HEK293 (cell line): ENCODE results near the gene CLIC4.

Experiments used
- CTCF ChIA-PET: fragments of 350-600 bp; formaldehyde crosslinking; extraction: SDS; loops from one replicate; lab custom pipeline; 2021; ENCODE audit warnings: antibody characterized with exemption; lab: Yijun Ruan, JAX
- POLR2A ChIA-PET: fragments of 300-600 bp; formaldehyde crosslinking; extraction: SDS; loops from one replicate; lab custom pipeline; 2020; ENCODE audit warnings: antibody characterized with exemption, inconsistent platforms; lab: Yijun Ruan, JAX
- H3K27ac ChIP-seq: fragments of 200-500 bp; sonication (Bioruptor generic); 2 replicates; pipeline ENCODE4 v1.5.1; 2014; ENCODE audit warnings: low read depth, low read length, control low read depth, inconsistent platforms; ENCODE audit errors: extremely low read depth
- H3K36me3 ChIP-seq, 2 experiments: fragments of 200-500 bp in 1 of 2; sonication (Bioruptor generic) in 1 of 2; 1 replicate in 1 of 2; 2 replicates in 1 of 2; pipeline ENCODE4 v1.5.1; 2014 to 2017; ENCODE audit warnings: inconsistent platforms in 2 of 2, low read length in 2 of 2; ENCODE audit not compliant: control insufficient read depth in 2 of 2, insufficient read depth in 1 of 2
- H3K4me1 ChIP-seq: fragments of 200-500 bp; sonication (Bioruptor generic); 2 replicates; pipeline ENCODE4 v1.5.1; 2014; ENCODE audit warnings: mild to moderate bottlenecking, low read length, inconsistent platforms; ENCODE audit not compliant: control insufficient read depth, insufficient read depth
- H3K4me3 ChIP-seq: 2 replicates; pipeline ENCODE4 v1.5.1; 2011; ENCODE audit warnings: low read depth, mild to moderate bottlenecking, control low read depth, low read length, moderate library complexity
- H3K9me3 ChIP-seq: fragments of 200-500 bp; sonication (Bioruptor generic); 2 replicates; pipeline ENCODE4 v1.5.1; 2014; ENCODE audit warnings: low read depth, low read length, inconsistent platforms; ENCODE audit not compliant: control insufficient read depth, insufficient read depth
- FEZF1 ChIP-seq: fragments of 450-650 bp; formaldehyde crosslinking; IDR thresholded peaks from 2 replicates; pipeline ENCODE4 v1.5.1; 2016; ENCODE audit warnings: missing biosample characterization, missing genetic modification characterization
- GLIS1 ChIP-seq: fragments of 450-650 bp; formaldehyde crosslinking; IDR thresholded peaks from 2 replicates; pipeline ENCODE4 v1.5.1; 2016; ENCODE audit warnings: missing biosample characterization, missing genetic modification characterization
- HOXA7 ChIP-seq: sonication (generic); formaldehyde crosslinking; IDR thresholded peaks from 2 replicates; pipeline ENCODE4 v1.8.1; 2022; ENCODE audit warnings: missing genetic modification reagents, borderline replicate concordance
- ZBTB1 ChIP-seq: fragments of 450-650 bp; formaldehyde crosslinking; IDR thresholded peaks from 2 replicates; pipeline ENCODE4 v1.5.1; 2016; ENCODE audit warnings: missing biosample characterization, missing genetic modification characterization
- ZBTB17 ChIP-seq: fragments of 450-650 bp; formaldehyde crosslinking; IDR thresholded peaks from 2 replicates; pipeline ENCODE4 v1.5.1; 2016; ENCODE audit warnings: missing biosample characterization, missing genetic modification characterization
- ZFP69B ChIP-seq: fragments of 450-650 bp; formaldehyde crosslinking; IDR thresholded peaks from 2 replicates; pipeline ENCODE4 v1.5.1; 2016; ENCODE audit warnings: missing biosample characterization, missing genetic modification characterization
- ZNF133 ChIP-seq: fragments of 450-650 bp; formaldehyde crosslinking; IDR thresholded peaks from 2 replicates; pipeline ENCODE4 v1.5.1; 2016; ENCODE audit warnings: missing biosample characterization, missing genetic modification characterization
- ZNF169 ChIP-seq: fragments of 450-650 bp; formaldehyde crosslinking; IDR thresholded peaks from 2 replicates; pipeline ENCODE4 v1.5.1; 2016; ENCODE audit warnings: missing biosample characterization, missing genetic modification characterization
- ZNF175 ChIP-seq: fragments of 450-650 bp; formaldehyde crosslinking; IDR thresholded peaks from 2 replicates; pipeline ENCODE4 v1.5.1; 2016; ENCODE audit warnings: missing biosample characterization, missing genetic modification characterization
- ZNF19 ChIP-seq: fragments of 450-650 bp; formaldehyde crosslinking; IDR thresholded peaks from 2 replicates; pipeline ENCODE4; 2016; ENCODE audit warnings: missing biosample characterization, missing genetic modification characterization, low read depth
- ZNF214 ChIP-seq: fragments of 450-650 bp; formaldehyde crosslinking; IDR thresholded peaks from 2 replicates; pipeline ENCODE4 v1.5.1; 2017; ENCODE audit warnings: missing biosample characterization, mild to moderate bottlenecking, missing genetic modification characterization, borderline replicate concordance
- ZNF223 ChIP-seq: fragments of 450-650 bp; formaldehyde crosslinking; IDR thresholded peaks from 2 replicates; pipeline ENCODE4 v1.5.1; 2016; ENCODE audit warnings: missing biosample characterization, missing genetic modification characterization
- ZNF26 ChIP-seq: fragments of 450-650 bp; formaldehyde crosslinking; IDR thresholded peaks from 2 replicates; pipeline ENCODE4 v1.5.1; 2016; ENCODE audit warnings: missing biosample characterization, missing genetic modification characterization
- ZNF311 ChIP-seq: fragments of 450-650 bp; formaldehyde crosslinking; IDR thresholded peaks from 2 replicates; pipeline ENCODE4 v1.5.1; 2017; ENCODE audit warnings: missing biosample characterization, missing genetic modification characterization, borderline replicate concordance
- ZNF324 ChIP-seq: fragments of 450-650 bp; formaldehyde crosslinking; IDR thresholded peaks from 2 replicates; pipeline ENCODE4 v1.5.1; 2016; ENCODE audit warnings: missing biosample characterization, missing genetic modification characterization
- ZNF362 ChIP-seq: fragments of 450-650 bp; formaldehyde crosslinking; IDR thresholded peaks from 2 replicates; pipeline ENCODE4 v1.5.1; 2016; ENCODE audit warnings: missing biosample characterization, missing genetic modification characterization
- ZNF37A ChIP-seq: fragments of 450-650 bp; IDR thresholded peaks from 2 replicates; pipeline ENCODE4 v1.5.1; 2018; ENCODE audit warnings: missing biosample characterization, missing genetic modification characterization
- ZNF394 ChIP-seq: fragments of 450-650 bp; formaldehyde crosslinking; IDR thresholded peaks from 2 replicates; pipeline ENCODE4 v1.5.1; 2016; ENCODE audit warnings: missing biosample characterization, missing genetic modification characterization, mild to moderate bottlenecking, moderate library complexity, borderline replicate concordance
- ZNF404 ChIP-seq: fragments of 450-650 bp; formaldehyde crosslinking; IDR thresholded peaks from 2 replicates; pipeline ENCODE4 v1.5.1; 2017; ENCODE audit warnings: missing biosample characterization, missing genetic modification characterization
- ZNF514 ChIP-seq: fragments of 450-650 bp; formaldehyde crosslinking; IDR thresholded peaks from 2 replicates; pipeline ENCODE4 v1.5.1; 2016; ENCODE audit warnings: missing biosample characterization, missing genetic modification characterization
- ZNF548 ChIP-seq: fragments of 450-650 bp; formaldehyde crosslinking; IDR thresholded peaks from 2 replicates; pipeline ENCODE4 v1.5.1; 2016; ENCODE audit warnings: missing biosample characterization, missing genetic modification characterization
- ZNF580 ChIP-seq: fragments of 450-650 bp; formaldehyde crosslinking; IDR thresholded peaks from 2 replicates; pipeline ENCODE4 v1.5.1; 2016; ENCODE audit warnings: missing biosample characterization, missing genetic modification characterization
- ZNF596 ChIP-seq: fragments of 450-650 bp; IDR thresholded peaks from 2 replicates; pipeline ENCODE4 v1.5.0; 2018; ENCODE audit warnings: missing biosample characterization, mild to moderate bottlenecking, missing genetic modification characterization, moderate library complexity
- ZNF664 ChIP-seq: fragments of 450-650 bp; formaldehyde crosslinking; IDR thresholded peaks from 2 replicates; pipeline ENCODE4 v1.5.1; 2016; ENCODE audit warnings: missing biosample characterization, missing genetic modification characterization
- ZNF677 ChIP-seq: fragments of 450-650 bp; IDR thresholded peaks from 2 replicates; pipeline ENCODE4 v1.5.0; 2018; ENCODE audit warnings: missing biosample characterization, mild to moderate bottlenecking, missing genetic modification characterization, moderate library complexity
- ZNF704 ChIP-seq: fragments of 450-650 bp; formaldehyde crosslinking; IDR thresholded peaks from 2 replicates; pipeline ENCODE4 v1.5.1; 2016; ENCODE audit warnings: missing biosample characterization, missing genetic modification characterization
- TF ChIP-seq, protein P1 (sequence below): fragments of 450-650 bp; formaldehyde crosslinking; IDR thresholded peaks from 2 replicates; pipeline ENCODE4 v1.5.1; 2016; ENCODE audit warnings: missing biosample characterization, missing genetic modification characterization

Gene CLIC4

GRCh38 chr1:24745711-24746413 is 615 bp downstream of the CLIC4 start (continued):
- TF ChIP-seq ZNF37A (tag by site-specific recombination) (no peak), ZNF324 (tag by site-specific recombination) (0 out of 2 replicates have a peak, but pooled peaks have one; percentile 33)
- TF ChIP-seq, all 188 proteins: peak for 23

DNA sequence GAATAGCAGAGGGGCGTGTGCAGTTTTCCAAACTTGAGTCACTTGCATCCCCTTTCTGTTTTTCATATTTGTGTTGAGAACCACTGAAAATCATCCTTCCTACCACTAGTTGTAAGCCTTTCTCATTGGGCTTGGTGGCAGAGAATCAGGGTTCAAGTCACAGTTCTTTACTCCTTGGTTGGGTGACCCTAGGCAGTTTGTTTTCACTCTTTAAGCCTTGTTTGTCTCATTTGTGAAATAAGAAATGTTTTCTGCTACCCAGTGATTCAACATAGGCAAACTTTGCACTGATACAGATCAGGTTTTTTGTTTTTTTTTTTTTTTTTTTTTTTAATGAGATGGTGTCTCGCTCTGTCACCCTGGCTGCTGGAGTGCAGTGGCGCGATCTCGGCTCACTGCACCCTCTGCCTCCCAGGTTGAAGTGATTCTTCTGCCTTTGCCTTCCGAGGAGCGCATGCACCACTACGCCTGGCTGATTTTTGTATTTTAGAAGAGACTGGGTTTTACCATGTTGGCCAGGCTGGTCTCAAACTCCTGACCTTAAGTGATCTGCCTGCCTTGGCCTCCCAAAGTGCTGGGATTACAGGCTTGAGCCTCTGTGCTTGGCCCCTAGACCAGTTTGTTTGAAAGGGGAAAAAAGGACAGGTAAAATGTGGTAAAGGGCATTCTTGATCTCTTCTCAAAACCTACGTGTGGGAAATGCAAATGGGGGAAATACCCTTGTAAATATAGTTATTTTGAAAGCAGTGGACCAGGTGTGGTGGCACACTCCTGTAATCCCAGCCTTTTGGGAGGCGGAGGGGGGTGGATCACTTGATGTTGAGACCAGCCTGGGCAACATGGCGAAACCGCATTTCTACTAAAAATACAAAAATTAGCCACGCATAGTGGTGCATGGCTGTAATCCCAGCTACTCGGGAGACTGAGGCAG is 3.2 kb downstream of the CLIC4 start:
- no peak overlapping the region; the same call in 1 of the 2 replicates for H3K27ac ChIP-seq
- CTCF ChIA-PET: interaction anchor here (1.0 to 1.9 kb wide), 4 partner anchors 9 to 96 kb away, joined by 3 to 12 read pairs (median 4); no protein-coding TSS in a partner anchor
- TF ChIP-seq ZNF514 (no peak), FEZF1 (tag by site-specific recombination) (no peak), ZNF169 (tag by site-specific recombination) (no peak), ZNF677 (tag by site-specific recombination) (no peak), ZNF664 (0 out of 2 replicates have a peak, but pooled peaks have one; percentile 68), ZNF26 (tag by site-specific recombination) (no peak), ZNF214 (tag by site-specific recombination) (no peak), ZFP69B (tag by site-specific recombination) (no peak), ZNF580 (tag by site-specific recombination) (no peak), ZNF223 (tag by site-specific recombination) (no peak), ZNF19 (tag by site-specific recombination) (no peak), ZNF704 (tag by site-specific recombination) (no peak), ZBTB17 (tag by site-specific recombination) (no peak), GLIS1 (tag by site-specific recombination) (0 out of 2 replicates have a peak, but pooled peaks have one; percentile 19), ZNF311 (tag by site-specific recombination) (no peak), ZNF404 (tag by site-specific recombination) (no peak), ZBTB1 (no peak), HOXA7 (CRISPR knock-in tag) (no peak), ZNF548 (tag by site-specific recombination) (no peak), ZNF362 (peak; percentile 60; the same call in 1 of the 2 replicates), ZNF394 (tag by site-specific recombination) (no peak), ZNF133 (tag by site-specific recombination) (no peak), ZNF596 (tag by site-specific recombination) (no peak), ZNF175 (tag by site-specific recombination) (no peak)
- TF ChIP-seq, protein P1, sequence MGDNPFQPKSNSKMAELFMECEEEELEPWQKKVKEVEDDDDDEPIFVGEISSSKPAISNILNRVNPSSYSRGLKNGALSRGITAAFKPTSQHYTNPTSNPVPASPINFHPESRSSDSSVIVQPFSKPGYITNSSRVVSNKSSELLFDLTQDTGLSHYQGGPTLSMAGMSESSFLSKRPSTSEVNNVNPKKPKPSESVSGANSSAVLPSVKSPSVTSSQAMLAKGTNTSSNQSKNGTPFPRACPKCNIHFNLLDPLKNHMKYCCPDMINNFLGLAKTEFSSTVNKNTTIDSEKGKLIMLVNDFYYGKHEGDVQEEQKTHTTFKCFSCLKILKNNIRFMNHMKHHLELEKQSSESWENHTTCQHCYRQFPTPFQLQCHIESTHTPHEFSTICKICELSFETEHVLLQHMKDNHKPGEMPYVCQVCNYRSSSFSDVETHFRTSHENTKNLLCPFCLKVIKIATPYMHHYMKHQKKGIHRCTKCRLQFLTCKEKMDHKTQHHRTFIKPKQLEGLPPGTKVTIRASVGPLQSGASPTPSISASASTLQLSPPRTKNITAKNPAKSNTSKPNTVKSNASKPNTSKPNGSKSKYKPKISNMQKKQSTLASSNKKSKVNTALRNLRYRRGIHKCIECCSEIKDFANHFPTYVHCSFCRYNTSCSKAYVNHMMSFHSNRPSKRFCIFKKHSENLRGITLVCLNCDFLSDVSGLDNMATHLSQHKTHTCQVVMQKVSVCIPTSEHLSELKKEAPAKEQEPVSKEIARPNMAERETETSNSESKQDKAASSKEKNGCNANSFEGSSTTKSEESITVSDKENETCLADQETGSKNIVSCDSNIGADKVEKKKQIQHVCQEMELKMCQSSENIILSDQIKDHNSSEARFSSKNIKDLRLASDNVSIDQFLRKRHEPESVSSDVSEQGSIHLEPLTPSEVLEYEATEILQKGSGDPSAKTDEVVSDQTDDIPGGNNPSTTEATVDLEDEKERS (tag by site-specific recombination): no peak

More for the DNA sequence above, 3.2 kb downstream of the CLIC4 start:
- Histone ChIP-seq H3K4me1 (peaks cover 13% of the 10 kb centered on the region), H3K36me3 (peaks cover 0 to 3% of the 10 kb centered on the region in 2 experiments; a peak in 1 of 3 replicates), H3K4me3 (no peak overlapping the region), H3K9me3 (no peaks in the 10 kb centered on the region)
- POLR2A ChIA-PET: interaction anchor here (0.6 kb wide), 1 partner anchor 15 kb away, joined by 12 read pairs; no protein-coding TSS in a partner anchor
